Measurements from ENCODE around the gene ATRAID.
A peak's percentile ranks its signal among the peaks of the same experiment; 100 is the strongest.
"Not testable (repeated sequence)": the region's sequence is repeated elsewhere in the genome, so short reads cannot be mapped to it uniquely, and the experiment has no call there.

Gene ATRAID

GRCh38 chr2:27211943-27212625 lies at the start of gene ATRAID, which contains the start of gene SLC5A6:
Gene ATRAID (plus strand): TSS chr2:27212041. CDS start chr2:27212369, 328 bp downstream.
Gene SLC5A6 (minus strand): TSS chr2:27212268. CDS start chr2:27207650, 4,618 bp downstream.
- peak; percentile 95 for DNase-seq

DNA sequence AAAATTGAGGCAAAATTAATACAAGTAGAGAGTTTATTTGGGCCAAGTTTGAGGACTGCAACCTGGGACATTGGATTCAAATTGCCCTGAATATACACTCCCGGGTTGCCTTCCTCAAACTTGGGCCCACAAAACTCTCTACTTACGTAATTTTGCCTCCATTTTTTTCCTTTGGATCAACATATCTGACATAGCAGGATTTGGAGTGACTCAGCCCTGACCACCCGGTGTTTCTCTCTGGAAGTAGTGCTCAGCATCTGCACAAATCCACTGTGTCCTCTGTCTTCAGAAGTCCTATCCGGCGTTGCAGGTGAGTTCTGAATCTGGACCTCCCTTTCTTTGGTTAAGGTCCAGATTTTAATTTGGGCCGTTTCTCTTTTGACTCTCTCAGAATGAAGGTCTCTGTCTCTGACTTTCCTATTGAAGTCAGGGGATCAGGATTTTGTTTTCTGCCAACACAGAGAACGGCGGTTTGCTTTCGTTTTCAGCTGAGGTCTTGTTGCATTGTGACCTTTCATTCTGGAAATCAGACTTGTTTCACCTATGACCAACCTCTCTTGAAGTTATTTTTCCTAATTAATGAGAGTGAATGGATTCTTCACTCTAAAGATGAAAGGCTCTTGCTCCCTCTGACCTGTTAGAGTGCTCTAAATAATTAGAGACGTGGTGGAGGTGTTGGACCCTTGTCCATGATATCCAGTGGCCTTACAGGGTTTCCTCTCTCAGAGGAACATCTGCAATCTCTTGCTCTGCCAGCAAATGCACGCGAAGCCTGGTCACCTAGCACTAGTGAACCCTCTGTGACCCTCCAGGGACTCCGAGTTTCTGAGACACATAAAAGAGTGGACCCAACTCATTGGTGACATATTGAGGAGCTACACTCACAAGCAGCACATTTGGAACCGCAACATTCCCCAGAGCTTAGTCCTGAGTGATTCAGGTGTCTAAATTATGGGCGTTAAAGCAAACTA lies 49.4 kb upstream of the ATRAID start:
- no peak for DNase-seq

- DNase-seq: no peak
Measured at GRCh38 chr2:27164960-27165763, 46.7 kb upstream of the ATRAID start.

DNA sequence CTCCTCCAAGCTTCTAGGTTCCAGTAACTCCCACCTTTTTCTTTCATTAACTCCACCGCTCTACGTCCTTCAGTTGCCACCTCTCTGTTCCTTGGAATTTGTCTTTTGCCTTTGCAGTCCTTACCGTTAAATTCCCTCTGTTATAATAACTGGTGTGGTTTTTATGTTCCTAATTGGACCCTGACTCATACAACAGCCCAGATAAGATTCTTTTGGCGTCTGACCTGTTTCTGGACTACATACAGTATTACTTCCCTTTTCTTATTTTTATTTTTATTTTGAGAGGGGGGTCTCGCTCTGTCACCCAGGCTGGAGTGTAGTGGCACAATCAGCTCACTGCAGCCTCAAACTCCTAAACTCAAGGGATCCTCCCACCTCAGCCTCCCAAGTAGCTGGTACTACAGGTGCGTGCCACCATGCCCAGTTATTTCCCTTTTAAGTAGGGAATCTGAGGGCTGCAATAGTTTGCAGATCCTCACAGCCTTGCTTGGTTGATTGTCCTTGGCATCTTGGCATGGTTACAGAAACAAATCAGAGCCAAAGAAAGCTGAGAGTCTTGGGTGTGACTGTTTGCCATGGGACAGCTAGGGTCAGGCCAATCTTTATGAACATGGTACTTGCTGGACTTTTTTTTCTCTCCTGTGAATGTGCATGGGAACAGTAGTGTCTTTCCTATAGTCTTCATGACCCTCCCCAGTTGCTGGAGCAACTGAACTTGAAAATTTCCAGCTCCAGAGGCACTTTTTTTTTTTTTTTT lies 41.1 kb upstream of the ATRAID start:
- no peak for DNase-seq

DNA sequence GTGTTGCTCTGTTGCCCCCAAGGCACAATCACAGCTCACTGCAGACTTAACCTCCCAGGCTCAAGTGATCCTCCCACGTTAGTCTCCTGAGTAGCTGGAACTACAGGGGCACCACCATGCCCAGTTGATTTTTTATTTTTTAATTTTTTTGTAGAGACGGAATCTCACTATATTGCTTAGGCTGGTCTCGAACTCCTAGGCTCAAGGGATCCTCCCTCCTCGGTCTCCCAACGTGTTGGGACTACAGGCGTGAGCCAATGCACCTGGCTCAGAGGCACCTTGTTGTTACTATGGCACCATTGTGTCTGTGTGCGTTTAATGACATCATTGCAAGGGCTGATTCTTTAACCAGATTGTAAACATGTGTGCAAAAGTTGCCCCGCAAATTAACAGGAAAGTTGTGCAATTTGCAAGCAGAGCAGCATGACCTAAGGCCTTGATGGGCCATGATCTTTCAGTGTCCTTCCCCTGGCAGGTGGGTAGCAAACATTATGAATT lies 40.4 kb upstream of the ATRAID start:
- DNase-seq: no peak

GRCh38 chr2:27174638-27175037 lies 37.2 kb upstream of the ATRAID start:
- DNase-seq: no peak

DNA sequence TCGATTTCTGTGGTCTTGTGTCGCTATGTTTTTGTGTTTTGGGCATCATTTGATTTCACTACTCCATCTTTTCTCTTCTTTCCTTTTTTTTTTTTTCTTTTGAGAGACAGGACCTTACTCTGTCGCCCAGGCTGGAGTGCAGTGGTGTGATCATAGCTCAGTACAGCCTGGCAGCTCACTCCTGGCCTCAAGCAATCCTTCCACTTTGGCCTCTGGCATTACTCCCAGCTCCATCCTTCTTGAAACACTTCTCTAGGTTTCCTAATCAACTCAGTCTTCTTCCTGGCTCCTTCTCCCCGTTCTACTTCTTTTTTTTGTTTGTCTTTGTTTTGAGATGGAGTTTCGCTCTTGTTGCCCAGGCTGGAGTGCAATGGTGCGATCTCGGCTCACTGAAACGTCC lies 36.5 kb upstream of the ATRAID start:
- DNase-seq: no peak

- not testable (repeated sequence) for DNase-seq
Measured at GRCh38 chr2:27175781-27176180, 36.1 kb upstream of the ATRAID start.

- no peak for DNase-seq
Measured at GRCh38 chr2:27177441-27178351, 34.1 kb upstream of the ATRAID start.

GRCh38 chr2:27178469-27178868 lies 33.4 kb upstream of the ATRAID start:
- no peak for DNase-seq

DNA sequence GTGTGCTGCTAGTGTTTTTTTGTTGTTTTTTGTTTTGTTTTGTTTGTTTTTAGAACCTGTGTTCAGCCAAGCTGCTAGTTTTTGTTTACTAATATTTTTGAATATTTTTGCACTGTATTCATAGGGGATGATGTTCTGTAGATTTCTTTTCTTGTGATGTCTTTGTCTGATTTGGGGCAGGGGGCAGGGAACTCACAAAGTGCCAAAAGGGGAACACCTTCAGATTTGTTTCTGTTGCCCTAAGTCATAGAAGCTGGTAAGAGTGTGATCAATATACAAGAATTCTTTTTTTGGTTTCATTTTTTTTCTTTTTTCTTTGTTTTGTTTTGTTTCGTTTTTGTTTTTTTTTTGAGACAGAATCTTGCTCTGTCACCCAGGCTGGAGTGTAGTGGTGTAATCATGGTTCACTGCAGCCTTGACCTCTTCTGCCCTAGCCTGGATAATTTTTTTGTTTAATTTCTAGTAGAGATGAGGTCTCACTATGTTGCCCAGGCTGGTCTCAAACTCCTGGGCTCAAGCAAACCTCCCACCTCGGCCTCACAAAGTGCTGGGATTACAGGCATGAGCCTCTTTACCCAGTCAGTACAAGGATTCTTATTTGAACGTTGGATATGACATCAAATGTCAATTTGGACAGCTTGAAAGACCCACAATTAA lies 32.4 kb upstream of the ATRAID start:
- no peak for DNase-seq

GRCh38 chr2:27182346-27182745 lies 29.5 kb upstream of the ATRAID start:
- peak; percentile 21 for DNase-seq

DNA sequence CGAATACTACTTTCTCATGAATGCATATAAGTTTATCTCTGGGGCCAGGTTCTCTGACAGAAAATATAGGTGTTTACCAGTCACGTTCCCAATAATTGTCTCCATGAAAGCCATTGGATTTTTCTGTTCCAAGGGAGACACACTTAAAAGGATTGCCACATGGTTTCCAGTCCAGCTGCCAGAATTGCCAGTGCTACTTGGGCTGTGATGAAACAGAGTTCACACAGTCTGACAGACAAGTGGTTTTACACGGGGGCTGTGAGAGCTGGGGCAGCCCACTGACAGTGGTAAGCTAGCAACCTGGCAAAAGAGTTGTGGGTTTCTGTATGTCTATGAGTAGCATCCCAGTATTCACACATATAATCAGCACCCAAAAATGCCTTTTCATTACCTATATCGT lies 27.7 kb upstream of the ATRAID start:
- no peak for DNase-seq

DNA sequence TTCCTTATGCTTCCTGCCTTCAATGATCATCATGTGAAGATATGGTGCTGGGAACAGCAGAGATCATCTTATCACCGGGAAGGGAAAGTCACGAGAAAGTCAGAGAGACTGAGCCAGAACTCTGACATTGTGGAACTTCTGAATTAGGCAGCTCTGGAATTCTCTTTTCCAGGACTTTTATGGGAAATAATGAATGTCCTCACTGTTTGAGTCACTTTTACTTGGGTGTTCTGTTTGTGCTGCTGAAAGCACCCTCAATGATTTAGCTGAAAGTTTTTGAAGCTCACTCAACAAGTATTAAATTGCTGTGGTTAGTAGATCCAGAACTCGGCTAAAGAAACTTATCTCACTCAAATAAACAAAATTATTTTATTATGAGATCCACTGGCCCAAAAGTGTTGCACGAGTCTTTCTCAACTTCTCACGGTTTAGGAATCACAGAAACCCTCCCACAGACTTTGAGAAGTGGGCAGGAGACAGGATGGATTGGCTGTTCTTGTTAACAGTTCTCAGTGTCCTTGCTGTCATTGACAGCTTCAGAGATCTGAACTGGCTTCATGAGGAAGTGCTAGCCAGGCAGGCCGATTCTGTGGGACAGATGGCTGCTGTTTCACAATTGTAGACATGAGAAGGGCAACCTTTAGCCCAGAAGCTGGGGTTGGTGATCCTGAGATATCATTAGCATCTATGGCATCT lies 26.4 kb upstream of the ATRAID start:
- DNase-seq: peak; percentile 44

GRCh38 chr2:27186613-27187345 lies 25.1 kb upstream of the ATRAID start:
- DNase-seq: peak; percentile 29

DNA sequence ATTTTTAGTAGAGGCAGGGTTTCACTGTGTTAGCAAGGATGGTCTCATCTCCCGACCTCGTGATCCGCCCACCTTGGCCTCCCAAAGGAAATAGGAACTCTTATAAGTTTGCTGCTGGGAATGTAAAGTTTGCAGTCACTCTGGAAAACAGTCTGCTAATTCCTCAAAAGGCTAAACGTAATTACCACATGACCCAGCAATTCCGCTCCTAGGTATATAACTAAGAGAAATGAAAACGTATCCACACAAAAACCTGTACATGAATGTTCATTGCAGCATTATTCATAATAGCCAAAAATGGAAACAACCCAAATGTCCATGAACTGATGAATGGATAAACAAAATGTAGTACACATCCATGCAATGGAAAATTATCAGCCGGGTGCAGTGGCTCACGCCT lies 21.9 kb upstream of the ATRAID start:
- no peak for DNase-seq

DNA sequence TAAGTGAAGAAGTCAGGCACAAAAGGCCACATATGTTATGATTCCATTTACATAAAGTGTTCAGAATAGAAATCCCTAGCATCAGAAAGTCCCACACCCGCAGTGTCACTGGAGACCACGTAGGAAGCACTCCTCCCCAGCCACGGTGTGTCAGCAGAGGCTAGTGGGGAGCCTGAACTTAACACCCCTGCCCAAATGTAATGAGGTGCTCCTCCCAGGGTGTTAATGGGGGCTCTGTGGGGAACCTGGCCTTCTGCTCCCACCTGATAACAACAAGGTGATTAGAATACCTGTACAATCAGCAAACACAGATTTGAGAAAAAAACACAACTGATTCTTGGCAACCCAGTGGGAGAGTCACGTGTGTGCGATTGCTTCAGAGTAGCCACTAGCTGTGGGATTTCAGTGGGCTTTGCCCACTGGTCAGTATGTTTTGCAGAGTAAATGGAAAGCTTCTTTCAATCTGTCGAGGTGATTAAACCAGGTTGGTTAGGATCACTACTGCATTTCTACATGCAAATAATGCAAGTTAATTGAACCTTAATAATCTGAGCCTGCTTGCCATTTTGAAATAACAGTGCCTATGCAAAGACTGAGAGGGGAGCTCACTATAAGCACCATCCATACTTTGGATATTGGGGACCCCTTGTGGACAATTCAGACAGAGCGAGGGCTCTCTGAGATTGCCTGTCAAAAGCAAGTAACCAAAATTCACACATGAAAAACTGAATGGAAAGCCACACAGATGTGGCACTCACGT lies 20.6 kb upstream of the ATRAID start:
- peak; percentile 67 for DNase-seq
